ENCODE results near the gene PITPNC1.

DNA sequence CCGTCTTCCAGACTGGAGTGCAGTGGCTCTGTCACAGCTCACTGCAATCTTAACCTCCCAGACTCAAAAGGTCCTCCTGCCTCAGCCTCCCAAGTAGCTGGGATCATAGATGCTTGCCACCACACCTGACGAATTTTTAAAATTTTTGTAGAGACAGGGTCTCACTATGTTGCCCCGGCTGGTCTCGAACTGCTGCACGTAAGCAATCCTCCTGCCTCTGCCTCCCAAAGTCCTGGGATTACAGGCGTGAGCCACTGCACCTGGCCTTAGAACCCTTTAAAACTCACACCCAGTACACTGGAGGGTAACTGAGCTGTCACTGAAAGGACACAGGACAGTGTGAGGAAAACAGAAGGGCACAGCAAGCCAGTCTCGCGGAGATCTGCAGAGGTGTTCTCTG lies 243.0 kb downstream of the PITPNC1 start:
- TF ChIP-seq CTCF (IDR thresholded peaks at IDR 0.05): no peak
- TF ChIP-seq POLR2A (IDR thresholded peaks at IDR 0.05): no peak
